HepG2 (cell line): ENCODE results near the gene DQX1. TPM values are rescaled to one million over a fixed set of nuclear protein-coding genes. Genes with fewer than 3 reads are reported as not detected.

Experiments used
- CTCF ChIP-seq: sonication (generic); formaldehyde crosslinking; IDR thresholded peaks from 2 replicates; pipeline ENCODE4 v1.5.0; 2020; ENCODE audit warnings: mild to moderate bottlenecking, missing genetic modification reagents, moderate library complexity
- FOXP4 ChIP-seq: sonication (generic); formaldehyde crosslinking; IDR thresholded peaks from 2 replicates; pipeline ENCODE4 v1.4.0; 2020; ENCODE audit warnings: missing genetic modification reagents
- GTF2F1 ChIP-seq: fragments of 150-350 bp; IDR thresholded peaks from 2 replicates; pipeline ENCODE4 v1.6.1; 2014; ENCODE audit warnings: low read length
- HINFP ChIP-seq: sonication (generic); formaldehyde crosslinking; IDR thresholded peaks from 2 replicates; pipeline ENCODE4 v1.4.0; 2020; ENCODE audit warnings: low read depth, mild to moderate bottlenecking, missing genetic modification reagents
- JDP2 ChIP-seq: sonication (generic); formaldehyde crosslinking; IDR thresholded peaks from 2 replicates; pipeline ENCODE4 v1.8.1; 2022; ENCODE audit warnings: missing genetic modification reagents, borderline replicate concordance
- PATZ1 ChIP-seq: sonication (generic); formaldehyde crosslinking; IDR thresholded peaks from 2 replicates; pipeline ENCODE4 v1.4.0; 2020; ENCODE audit warnings: missing genetic modification reagents
- TFDP1 ChIP-seq: IDR thresholded peaks from 2 replicates; pipeline ENCODE4 v1.6.1; 2016; ENCODE audit warnings: missing compliant biosample characterization, missing genetic modification reagents, borderline replicate concordance
- ZBTB8A ChIP-seq: sonication (generic); formaldehyde crosslinking; IDR thresholded peaks from 2 replicates; pipeline ENCODE4 v1.4.0; 2020; ENCODE audit warnings: mild to moderate bottlenecking, low read depth, missing genetic modification reagents, borderline replicate concordance
- ZFY ChIP-seq: sonication (generic); formaldehyde crosslinking; IDR thresholded peaks from 2 replicates; pipeline ENCODE4 v1.4.0; 2020; ENCODE audit warnings: missing genetic modification reagents
- ZNF557 ChIP-seq: sonication (generic); formaldehyde crosslinking; IDR thresholded peaks from 2 replicates; pipeline ENCODE4 v1.4.0; 2020; ENCODE audit warnings: missing genetic modification reagents
- ZNF574 ChIP-seq: sonication (generic); formaldehyde crosslinking; IDR thresholded peaks from 2 replicates; pipeline ENCODE4 v1.4.0; 2020; ENCODE audit warnings: missing genetic modification reagents
- ZNF740 ChIP-seq: sonication (generic); formaldehyde crosslinking; IDR thresholded peaks from 2 replicates; pipeline ENCODE4 v1.4.0; 2020; ENCODE audit warnings: missing genetic modification reagents
- polyA plus RNA-seq, 8 experiments: library from polyadenylated mRNA; depleted of rRNA in 3 of 8; stranded (reverse) in 7 of 8; unstranded in 1 of 8; fragments of >200 nt; fragmentation: Illumina TruSeq in 4 of 8; extraction: Trizol in 4 of 8; gene quantifications; 2 replicates each; pipeline versions ENCODE4 v1.2.1 to v1.2.3, GENCODE V29; 2011 to 2016; ENCODE audit warnings: low read depth in 4 of 8, missing spikeins in 1 of 8, mixed read lengths in 1 of 8; ENCODE audit not compliant: insufficient read depth in 1 of 8
- total RNA-seq, 5 experiments: library from RNA; depleted of rRNA; stranded (reverse); fragments of >200 nt; fragmentation: Illumina TruSeq; extraction: Trizol; gene quantifications; 2 replicates each; pipeline ENCODE4 v1.2.3, GENCODE V29; 2016; ENCODE audit warnings: low read depth in 1 of 5

Gene DQX1
- total and polyA plus RNA-seq, 2 of the 13 experiments (the other 11 are each of a cell fraction or from before 2014, with no cell fraction given) = 27.6 to 89.8 TPM

- TF ChIP-seq ZNF574 (CRISPR knock-in tag) (no peak), ZBTB8A (no peak), HINFP (CRISPR knock-in tag) (no peak), ZFY (CRISPR knock-in tag) (no peak), ZNF740 (CRISPR knock-in tag) (peak; percentile 86), FOXP4 (no peak), PATZ1 (peak; percentile 46), JDP2 (CRISPR knock-in tag) (no peak), TFDP1 (no peak), CTCF (CRISPR knock-in tag) (peak; percentile 57), ZNF557 (CRISPR knock-in tag) (no peak), GTF2F1 (no peak)
- TF ChIP-seq, all 625 proteins: peak for 8
Observed at GRCh38 chr2:74572178-74572925, 46.3 kb upstream of the DQX1 start (continued).
